GM21423 (cell line): ENCODE measurements around the gene KCNE4.
"Not testable (repeated sequence)": the region's sequence is repeated elsewhere in the genome, so short reads cannot be mapped to it uniquely, and the experiment has no call there.

ENCODE experiments used
- ATAC-seq: cut with Tn5 transposase; IDR thresholded peaks from one replicate; pipeline ENCODE4 v1.9.1; 2021; ENCODE audit warnings: mild to moderate bottlenecking, moderate library complexity; ENCODE audit not compliant: unreplicated experiment

KCNE4 gene

GRCh38 chr2:223056701-223057418 lies 4.9 kb downstream of the KCNE4 start:
- no peak for ATAC-seq

- no peak for ATAC-seq
Observed at GRCh38 chr2:223057569-223057968, 5.6 kb downstream of the KCNE4 start.

DNA sequence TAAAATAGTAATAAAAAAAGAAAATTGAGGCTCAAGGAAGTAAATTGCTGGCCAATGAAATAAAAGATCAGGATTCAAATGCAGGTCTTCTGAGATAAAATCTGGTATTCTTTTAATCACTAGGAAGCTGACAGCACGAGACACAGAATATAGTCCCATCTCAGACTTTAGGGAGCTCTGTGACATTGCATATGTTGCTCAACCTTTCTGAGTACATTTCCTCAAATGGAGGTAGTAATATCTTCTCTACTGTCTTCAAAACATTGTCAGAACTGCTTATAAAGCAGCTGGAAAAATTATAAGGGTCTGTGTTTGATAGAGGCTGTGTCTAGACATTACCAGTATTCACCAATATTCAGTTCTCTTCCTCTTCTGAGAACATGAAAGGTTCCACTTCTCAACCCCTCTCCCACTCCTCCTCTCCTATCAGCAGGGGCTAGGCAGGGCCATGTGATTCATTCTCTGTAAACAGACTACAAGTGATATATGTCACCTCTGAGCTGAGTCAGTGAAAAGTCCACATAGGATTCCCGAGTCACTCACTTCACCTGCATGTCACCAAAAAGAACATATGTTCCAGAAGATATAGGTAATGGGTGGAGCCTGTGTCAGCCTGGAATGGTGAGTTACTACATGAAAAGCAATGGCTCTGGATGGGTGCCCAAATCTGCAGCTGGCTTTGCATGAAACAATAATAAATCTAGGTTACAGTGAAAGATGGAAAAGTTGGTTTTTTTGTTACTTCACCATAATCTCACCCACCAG lies 7.1 kb downstream of the KCNE4 start:
- no peak for ATAC-seq

- ATAC-seq: no peak
Observed at GRCh38 chr2:223060201-223060825, 8.3 kb downstream of the KCNE4 start.

GRCh38 chr2:223062396-223062795 lies 10.4 kb downstream of the KCNE4 start:
- ATAC-seq: no peak

DNA sequence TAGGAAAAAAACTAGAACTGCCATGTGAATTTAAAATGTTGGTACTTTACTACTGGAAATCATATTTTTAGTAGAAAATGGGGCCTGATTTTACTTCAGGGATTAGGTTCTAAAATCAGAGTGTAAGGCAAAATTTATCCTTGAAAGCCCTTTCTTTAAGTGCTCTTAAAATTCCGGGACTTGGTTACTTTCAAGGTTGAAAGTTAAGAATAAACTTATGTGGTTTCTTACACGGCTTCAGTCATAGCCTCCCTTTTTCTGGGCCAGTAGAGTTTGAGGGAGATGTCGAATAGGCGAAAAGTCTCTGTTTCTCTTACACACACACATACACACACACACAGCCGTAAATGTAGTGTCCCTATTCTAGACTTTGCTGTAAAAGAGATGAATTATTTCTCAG lies 13.1 kb downstream of the KCNE4 start:
- ATAC-seq: no peak

- no peak for ATAC-seq
Observed at GRCh38 chr2:223066721-223067120, 14.7 kb downstream of the KCNE4 start.

DNA sequence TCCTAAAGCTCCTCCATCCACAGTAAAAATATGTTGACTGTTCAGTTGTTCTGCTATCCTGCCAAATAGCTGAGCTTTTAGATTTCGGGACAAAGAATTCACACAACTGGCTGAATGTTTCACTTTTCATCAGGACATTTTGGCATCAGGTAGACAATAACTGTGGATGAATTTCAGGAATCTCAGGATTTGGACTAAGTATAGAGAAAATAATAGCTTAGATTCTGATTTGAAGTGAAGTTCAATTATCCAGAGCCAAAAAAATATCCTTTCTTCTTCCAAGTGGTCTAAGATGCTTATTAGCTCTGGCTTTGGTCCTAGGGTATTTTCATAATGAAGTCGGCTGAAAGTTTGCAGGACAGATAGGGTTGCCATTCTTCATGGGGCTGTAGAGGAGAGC lies 16.1 kb downstream of the KCNE4 start:
- ATAC-seq: no peak

DNA sequence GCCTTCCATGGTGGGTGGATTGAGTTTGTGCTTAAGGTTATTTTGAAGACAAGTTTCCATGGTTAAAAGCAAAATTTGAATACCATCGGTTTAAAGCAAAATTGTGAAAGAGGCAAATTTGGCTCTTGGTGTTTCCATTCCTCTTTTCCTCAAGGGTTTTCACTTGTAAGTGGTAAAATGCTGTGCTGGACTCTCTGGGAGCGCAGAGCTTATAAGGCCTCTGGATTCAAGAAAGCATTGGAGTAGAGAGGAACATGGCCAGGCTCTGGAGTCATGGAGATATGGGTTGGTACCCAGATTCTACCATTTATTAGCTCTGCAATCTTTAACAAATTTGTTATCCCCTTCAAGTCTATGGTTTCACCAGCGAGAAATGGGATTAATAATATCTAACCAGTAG lies 17.5 kb downstream of the KCNE4 start:
- ATAC-seq: no peak

DNA sequence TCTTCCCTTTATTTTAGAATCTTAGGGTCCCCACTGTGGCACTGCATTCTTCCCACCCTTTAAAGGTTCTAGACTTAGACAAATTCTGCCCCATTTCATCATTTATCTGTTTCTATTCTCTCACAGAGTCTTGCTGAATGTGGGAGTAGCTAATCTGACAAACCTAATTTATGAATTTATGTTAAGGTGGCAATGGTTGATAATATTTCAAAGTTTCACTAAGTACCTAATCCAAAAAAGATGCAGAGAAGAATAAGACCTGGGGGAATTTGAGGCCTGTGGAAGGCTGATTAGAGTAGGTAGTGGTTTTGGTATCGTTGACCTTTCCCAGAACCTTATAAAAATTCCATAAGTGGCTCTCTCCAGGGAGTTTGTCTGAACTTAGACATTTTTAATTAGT lies 18.0 kb downstream of the KCNE4 start:
- no peak for ATAC-seq

DNA sequence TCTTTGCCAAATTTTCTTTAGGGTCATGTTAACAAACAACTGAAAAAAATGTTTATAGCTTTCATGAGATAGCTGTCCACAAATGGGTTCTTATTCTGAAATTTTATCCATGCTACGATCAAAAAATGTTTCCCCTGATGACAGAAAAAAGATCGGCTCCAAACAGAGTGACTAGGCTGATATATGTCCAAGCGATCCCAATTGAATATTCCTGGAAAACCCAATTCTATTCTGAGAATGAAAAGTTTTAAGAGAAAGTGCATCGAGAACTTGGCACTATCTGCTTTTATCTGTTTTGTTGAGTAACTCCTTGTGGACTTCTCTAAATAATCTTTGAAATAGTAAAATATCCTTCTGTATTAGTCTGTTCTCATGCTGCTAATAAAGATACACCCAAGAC lies 19.1 kb downstream of the KCNE4 start:
- no peak for ATAC-seq

DNA sequence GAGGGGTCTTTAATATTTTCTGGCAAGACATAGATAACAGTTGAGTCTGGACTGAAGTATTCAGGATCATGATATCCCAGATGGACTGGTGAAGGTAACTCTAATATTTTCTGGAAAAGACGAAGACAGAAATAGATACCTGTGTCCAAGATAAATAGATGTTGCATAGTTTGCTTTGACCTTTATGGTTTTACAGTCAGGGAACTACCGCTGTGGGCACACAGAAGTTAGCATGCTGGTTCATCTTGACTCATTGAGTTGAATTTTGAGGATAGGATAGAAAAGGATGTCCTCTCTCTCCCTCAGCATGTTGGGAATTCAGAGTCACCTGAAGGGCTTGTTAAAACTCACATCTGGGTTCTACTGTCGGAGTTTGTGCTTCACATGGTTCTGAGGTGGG lies 20.8 kb downstream of the KCNE4 start:
- no peak for ATAC-seq

- peak; percentile 90 for ATAC-seq
Observed at GRCh38 chr2:223075301-223076270, 23.6 kb downstream of the KCNE4 start.

GRCh38 chr2:223076573-223076972 lies 24.6 kb downstream of the KCNE4 start:
- ATAC-seq: no peak

- ATAC-seq: no peak
Observed at GRCh38 chr2:223078482-223078881, 26.5 kb downstream of the KCNE4 start.

DNA sequence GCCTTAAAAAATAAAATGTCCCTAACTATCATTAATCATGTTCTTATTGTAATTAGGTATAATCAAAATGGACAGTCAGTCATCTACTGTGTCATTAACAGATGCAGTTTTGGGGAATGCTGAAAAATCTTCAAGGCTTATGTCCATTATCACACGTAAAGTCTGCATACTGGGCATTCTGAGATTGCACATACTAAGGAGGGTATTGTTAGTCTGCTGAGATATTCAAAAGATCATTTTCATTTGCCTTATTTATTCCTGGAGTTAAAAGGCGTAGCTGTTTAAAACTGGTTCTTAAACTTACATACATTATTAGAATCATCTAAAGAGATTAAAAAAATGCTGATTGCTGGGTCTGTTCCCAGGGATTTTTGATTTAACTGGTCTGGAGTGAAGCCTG lies 27.4 kb downstream of the KCNE4 start:
- no peak for ATAC-seq

DNA sequence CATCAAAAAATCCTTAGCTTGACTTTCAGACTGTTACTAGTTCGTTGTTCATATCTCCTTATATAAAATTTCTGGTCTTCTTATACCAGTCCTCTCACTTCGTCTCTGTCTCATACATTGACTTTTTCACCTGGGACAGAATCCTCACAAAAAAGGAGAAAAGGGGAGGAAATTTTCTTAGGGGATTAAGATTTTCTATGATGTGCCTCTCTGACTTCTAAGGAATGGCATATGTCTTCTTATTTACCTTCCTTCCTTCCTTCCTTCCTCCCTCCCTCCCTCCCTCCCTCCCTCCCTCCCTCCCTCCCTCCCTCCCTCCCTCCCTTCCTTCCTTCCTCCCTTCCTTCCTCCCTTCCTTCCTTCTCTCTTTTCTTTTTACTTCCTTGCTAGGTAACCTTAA lies 27.9 kb downstream of the KCNE4 start:
- ATAC-seq: no peak

DNA sequence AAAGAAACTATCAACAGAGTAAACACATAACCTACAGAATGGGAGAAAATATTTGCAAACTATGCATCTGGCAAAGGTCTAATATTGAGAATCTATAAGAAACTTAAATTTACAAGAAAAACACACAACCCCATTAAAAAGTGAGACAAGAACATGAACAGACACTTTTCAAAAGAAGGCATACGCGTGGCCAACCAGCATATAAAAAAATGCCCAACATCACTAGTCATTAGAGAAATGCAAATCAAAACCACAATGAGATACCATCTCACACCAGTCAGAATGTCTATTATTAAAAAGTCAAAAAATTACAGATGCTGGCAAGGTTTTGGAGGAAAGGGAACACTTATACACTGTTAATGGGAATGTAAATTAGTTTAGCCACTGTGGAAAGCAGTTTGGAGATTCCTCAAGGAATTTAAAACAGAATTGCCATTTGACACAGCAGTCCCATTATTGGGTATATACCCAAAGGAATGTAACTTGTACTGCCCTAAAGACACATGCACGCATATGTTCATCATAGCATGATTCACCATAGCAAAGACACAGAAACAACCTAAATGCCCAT lies 28.9 kb downstream of the KCNE4 start:
- ATAC-seq: not testable (repeated sequence)

GRCh38 chr2:223081789-223082188 lies 29.8 kb downstream of the KCNE4 start:
- no peak for ATAC-seq

- ATAC-seq: no peak
Observed at GRCh38 chr2:223082706-223083105, 30.7 kb downstream of the KCNE4 start.
